ENCODE measurements around the gene TBC1D7. TPM values are rescaled to one million over a fixed set of nuclear protein-coding genes. Genes with fewer than 3 reads are reported as not detected.

TBC1D7 gene
- total and polyA plus RNA-seq, 8 donors = 18.3 to 38.8 (median 33.6) TPM

GRCh38 chr6:13369591-13369990 is 41.3 kb upstream of the TBC1D7 start:
- Histone ChIP-seq H3K36me3 (peaks cover 0 to 8% of the 10 kb centered on the region in 2 donors), H3K4me3 (no peak overlapping the region), H3K4me1 (no peaks in the 10 kb centered on the region), H3K27me3 (no peaks in the 10 kb centered on the region), H3K27ac (no peak overlapping the region), H3K9me3 (no peaks in the 10 kb centered on the region)
- DNase-seq (no peak), ATAC-seq (no peak)
- intact Hi-C loops (cut with DNase I) = no loop called here
- no peak for TF ChIP-seq CTCF (IDR thresholded peaks at IDR 0.05)

GRCh38 chr6:13368731-13369115 is 40.4 kb upstream of the TBC1D7 start:
- intact Hi-C loops (cut with DNase I) = no loop called here
- ATAC-seq (no peak), DNase-seq (no peak)
- no peaks in the 10 kb centered on the region for H3K27me3 ChIP-seq
- H3K4me1 ChIP-seq = no peaks in the 10 kb centered on the region
- H3K36me3 ChIP-seq = peaks cover 0 to 9% of the 10 kb centered on the region in 2 donors
- TF ChIP-seq CTCF (IDR thresholded peaks at IDR 0.05) = no peak
- H3K9me3 ChIP-seq = no peaks in the 10 kb centered on the region
- H3K27ac ChIP-seq = no peak overlapping the region
- no peak overlapping the region for H3K4me3 ChIP-seq

- Histone ChIP-seq H3K27me3 (no peaks in the 10 kb centered on the region), H3K36me3 (peaks cover 0 to 9% of the 10 kb centered on the region in 2 donors), H3K4me1 (no peaks in the 10 kb centered on the region), H3K27ac (no peak overlapping the region), H3K9me3 (no peaks in the 10 kb centered on the region), H3K4me3 (no peak overlapping the region)
- DNase-seq (no peak), ATAC-seq (no peak)
- intact Hi-C loops (cut with DNase I) = no loop called here
- TF ChIP-seq CTCF (IDR thresholded peaks at IDR 0.05) = no peak
Observed at GRCh38 chr6:13368079-13368730, 39.9 kb upstream of the TBC1D7 start.

GRCh38 chr6:13367396-13367795 is 39.1 kb upstream of the TBC1D7 start:
- DNase-seq (no peak), ATAC-seq (no peak)
- TF ChIP-seq CTCF (IDR thresholded peaks at IDR 0.05) = no peak
- Histone ChIP-seq H3K36me3 (peaks cover 0 to 9% of the 10 kb centered on the region in 2 donors), H3K9me3 (no peaks in the 10 kb centered on the region), H3K4me3 (no peak overlapping the region), H3K4me1 (no peaks in the 10 kb centered on the region), H3K27ac (no peak overlapping the region), H3K27me3 (no peaks in the 10 kb centered on the region)
- intact Hi-C loops (cut with DNase I) = no loop called here

GRCh38 chr6:13365320-13365719 is 37.0 kb upstream of the TBC1D7 start:
- H3K4me1 ChIP-seq = no peaks in the 10 kb centered on the region
- H3K27ac ChIP-seq = no peak overlapping the region
- intact Hi-C loops (cut with DNase I) = no loop called here
- H3K9me3 ChIP-seq = no peaks in the 10 kb centered on the region
- TF ChIP-seq CTCF (IDR thresholded peaks at IDR 0.05) = no peak
- no peaks in the 10 kb centered on the region for H3K27me3 ChIP-seq
- no peak overlapping the region for H3K4me3 ChIP-seq
- peaks cover 0 to 9% of the 10 kb centered on the region in 2 donors for H3K36me3 ChIP-seq
- ATAC-seq (no peak), DNase-seq (no peak)

All from left lung (tissue), 10 donors.